Measurements from ENCODE around the gene CLEC2A.
"Not testable (repeated sequence)": the region's sequence is repeated elsewhere in the genome, so short reads cannot be mapped to it uniquely, and the experiment has no call there.

CLEC2A gene

DNA sequence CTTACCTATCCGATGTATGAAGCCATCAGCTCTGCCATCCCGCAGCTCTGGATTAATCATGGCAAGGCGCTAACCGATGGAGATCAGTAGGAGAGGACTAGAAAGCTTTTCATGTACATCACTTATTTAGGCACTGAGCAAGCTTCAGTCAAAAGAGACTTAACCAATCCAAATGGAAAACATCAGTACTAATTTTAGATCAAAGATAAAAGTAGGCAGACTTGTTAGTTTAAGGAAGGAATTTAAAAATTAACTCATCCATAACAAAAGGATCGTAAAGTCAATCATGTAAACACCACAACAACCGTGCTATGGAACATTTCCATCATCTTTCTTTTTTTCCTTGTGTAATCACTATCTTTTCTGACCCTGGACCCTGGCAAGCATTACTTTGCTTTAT is at the start of gene CLEC2A:
Gene CLEC2A, minus strand, starts transcription at position 101 of the 400 bp plus-strand sequence. Its CDS starts 41 bp downstream, at position 60.
- DNase-seq, result no peak

DNA sequence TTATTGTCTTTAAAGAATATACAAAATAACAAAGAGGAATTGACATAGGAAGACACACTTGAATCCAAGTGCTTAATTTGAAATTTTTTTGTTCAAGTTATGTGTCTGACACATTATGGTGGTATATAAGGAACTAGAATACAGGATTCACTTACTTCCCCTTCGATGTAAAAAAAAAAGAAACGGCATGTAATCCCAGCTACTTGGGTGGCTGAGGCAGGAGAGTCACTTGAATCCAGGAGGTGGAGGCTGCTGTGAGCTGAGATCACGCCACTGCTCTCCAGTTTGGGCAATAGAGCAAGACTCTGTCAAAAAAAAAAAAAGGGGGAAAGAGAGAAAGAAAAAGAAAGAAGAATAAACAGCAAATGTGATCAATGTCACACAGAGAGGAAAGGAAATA is 48.0 kb upstream of the CLEC2A start:
- no peak for DNase-seq

DNA sequence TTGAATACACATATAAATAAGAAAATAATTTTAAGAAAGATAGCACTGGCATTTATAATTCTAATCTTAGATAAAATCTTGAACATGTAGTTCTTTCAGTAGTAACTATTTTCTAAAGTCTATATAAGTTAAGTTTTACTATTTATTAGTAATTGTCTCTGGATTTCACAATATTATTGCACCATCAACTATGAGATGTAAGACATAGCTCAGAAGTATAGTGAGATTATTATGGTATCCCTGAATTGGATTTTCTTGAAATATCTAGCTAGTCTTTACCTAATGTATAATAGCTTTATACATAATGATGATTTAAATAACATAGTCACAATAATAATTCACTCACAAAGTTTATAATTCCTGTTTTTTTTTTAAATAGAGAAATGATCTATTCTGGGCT is 45.7 kb upstream of the CLEC2A start:
- no peak for DNase-seq

GRCh38 chr12:9976626-9977025 is 44.5 kb upstream of the CLEC2A start:
- DNase-seq, result not testable (repeated sequence)

DNA sequence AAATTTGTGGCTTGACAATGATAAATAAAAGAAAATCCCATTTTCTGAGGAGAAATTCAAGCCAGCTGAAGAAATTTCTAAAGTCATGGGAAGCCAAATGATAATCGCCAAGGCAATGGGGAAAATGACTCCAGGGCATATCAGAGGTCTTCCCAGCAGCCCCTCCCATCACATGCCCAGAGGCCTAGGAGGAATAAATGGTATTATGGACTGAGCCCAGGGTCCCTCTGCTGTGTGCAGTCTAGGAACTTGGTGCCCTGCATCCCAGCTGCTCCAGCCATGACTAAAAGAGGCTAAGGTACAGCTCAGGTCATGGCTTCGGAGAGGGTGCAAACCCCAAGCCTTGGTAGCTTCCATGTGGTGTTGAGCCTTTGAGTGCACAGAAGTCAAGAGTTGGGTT is 43.4 kb upstream of the CLEC2A start:
- no peak for DNase-seq

DNA sequence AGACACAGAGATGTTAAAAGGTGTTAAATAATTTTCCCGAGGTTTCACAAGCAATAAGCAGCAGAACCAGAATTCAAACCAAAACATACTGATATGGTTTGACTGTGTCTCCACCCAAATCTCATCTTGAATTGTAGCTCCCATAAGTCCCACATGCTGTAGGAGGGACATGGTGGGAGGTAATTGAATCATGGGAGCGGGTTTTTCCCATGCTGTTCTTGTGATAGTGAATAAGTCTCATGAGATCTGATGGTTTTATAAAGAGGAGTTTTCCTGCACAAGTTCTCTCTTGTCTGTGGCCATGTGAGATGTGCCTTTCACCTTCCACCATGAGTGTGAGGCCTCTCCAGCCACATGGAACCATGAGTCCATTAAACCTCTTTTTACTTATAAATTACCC is 42.6 kb upstream of the CLEC2A start:
- DNase-seq, result not testable (repeated sequence)

GRCh38 chr12:9973949-9974348 is 41.8 kb upstream of the CLEC2A start:
- DNase-seq, result no peak

DNA sequence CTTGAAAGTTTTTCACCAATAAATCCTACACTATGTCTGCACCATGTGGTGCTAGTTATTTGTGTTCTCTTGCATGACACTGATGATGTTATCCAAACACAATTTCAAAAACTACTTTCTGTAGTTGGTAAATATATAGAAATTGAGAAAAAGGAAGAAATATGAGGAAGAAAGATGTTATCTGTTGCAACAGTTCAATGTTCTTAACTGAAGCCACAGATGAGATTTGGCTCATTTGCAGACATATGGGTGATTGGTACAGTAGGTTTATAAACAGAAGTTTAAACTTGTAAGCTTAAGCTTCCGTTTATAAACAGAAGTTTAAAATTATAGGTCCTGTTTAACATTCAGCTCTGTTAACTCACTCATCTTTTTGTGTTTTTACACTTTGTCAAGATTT is 39.0 kb upstream of the CLEC2A start, which contains the start of gene CLEC12A:
Gene CLEC12A, plus strand, starts transcription at position 229 of the 400 bp plus-strand sequence. CDS start 188 bp downstream, outside the sequence.
- no peak for DNase-seq

- no peak for DNase-seq
These were observed 37.5 kb upstream of the CLEC2A start for GRCh38 chr12:9969673-9970072.

DNA sequence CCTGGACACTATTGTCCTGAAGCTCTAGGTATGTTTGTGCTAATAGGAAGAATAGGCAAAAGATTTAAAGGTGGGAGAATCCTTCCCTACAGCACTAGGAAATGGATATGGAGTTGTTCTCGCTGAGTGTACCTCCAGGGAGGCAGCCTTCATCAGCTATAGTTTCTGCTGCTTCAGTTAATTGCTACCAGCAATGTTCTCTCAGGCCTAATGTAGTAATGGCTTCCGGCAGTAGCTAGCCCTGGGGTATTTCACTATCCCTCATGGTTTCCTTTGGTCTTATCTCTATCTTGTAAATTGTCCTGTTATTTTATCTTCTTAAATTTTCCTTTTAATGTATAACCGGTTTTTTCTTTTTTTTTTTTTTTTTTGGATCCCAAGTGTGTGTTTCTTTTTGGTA is 29.7 kb upstream of the CLEC2A start:
- DNase-seq, result no peak

- no peak for DNase-seq
These were observed 28.9 kb upstream of the CLEC2A start for GRCh38 chr12:9961106-9961505.

- no peak for DNase-seq
These were observed 28.4 kb upstream of the CLEC2A start for GRCh38 chr12:9960590-9960989.

GRCh38 chr12:9957834-9958233 is 25.7 kb upstream of the CLEC2A start:
- DNase-seq, result no peak

DNA sequence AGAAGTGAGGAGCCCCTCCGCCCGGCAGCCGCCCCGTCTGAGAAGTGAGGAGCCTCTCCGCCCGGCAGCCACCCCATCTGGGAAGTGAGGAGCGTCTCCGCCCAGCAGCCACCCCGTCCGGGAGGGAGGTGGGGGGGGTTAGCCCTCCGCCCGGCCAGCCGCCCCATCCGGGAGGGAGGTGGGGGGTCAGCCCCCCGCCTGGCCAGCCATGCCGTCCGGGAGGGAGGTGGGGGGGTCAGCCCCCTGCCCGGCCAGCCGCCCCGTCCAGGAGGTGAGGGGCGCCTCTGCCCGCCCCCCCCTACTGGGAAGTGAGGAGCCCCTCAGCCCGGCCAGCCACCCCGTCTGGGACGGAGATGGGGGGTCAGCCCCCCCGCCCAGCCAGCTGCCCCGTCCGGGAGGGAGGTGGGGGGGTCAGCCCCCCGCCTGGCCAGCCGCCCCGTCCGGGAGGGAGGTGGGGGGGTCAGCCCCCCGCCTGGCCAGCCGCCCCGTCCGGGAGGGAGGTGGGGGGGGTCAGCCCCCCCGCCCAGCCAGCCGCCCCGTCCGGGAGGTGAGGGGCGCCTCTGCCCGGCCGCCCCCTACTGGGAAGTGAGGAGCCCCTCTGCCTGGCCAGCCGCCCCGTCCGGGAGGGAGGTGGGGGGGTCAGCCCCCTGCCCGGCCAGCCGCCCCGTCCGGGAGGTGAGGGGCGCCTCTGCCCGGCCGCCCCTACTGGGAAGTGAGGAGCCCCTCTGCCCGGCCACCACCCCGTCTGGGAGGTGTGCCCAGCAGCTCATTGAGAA is 21.0 kb upstream of the CLEC2A start:
- DNase-seq, result not testable (repeated sequence)

- DNase-seq, result peak; percentile 28
These were observed 19.0 kb upstream of the CLEC2A start for GRCh38 chr12:9951026-9951675.

GRCh38 chr12:9948606-9949296 is 16.6 kb upstream of the CLEC2A start:
- no peak for DNase-seq

GRCh38 chr12:9947674-9948073 is 15.5 kb upstream of the CLEC2A start:
- DNase-seq, result no peak

- DNase-seq, result no peak
These were observed 12.2 kb upstream of the CLEC2A start for GRCh38 chr12:9944391-9944790.

GRCh38 chr12:9943240-9943639 is 11.1 kb upstream of the CLEC2A start:
- DNase-seq, result peak; percentile 9

GRCh38 chr12:9941838-9942237 is 9.7 kb upstream of the CLEC2A start:
- DNase-seq, result no peak

DNA sequence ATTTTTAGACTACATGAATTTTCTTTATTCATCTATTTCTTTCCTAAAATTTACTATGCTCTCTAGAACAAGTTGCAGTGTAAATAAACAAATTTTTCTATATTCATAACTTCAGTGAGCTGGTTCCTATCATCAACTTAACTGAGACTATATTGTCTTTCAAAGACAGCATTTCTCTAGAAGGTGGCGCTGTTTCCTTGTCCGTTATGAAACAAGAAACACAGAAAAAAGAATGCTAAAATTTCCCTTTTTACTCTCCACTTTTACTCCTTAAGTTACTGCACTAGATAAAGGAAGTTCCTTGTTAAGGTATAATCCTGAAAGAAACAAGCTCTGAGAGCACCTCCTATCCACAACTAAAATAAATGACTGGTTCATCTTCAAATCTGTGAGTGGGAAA is 8.2 kb upstream of the CLEC2A start:
- no peak for DNase-seq

GRCh38 chr12:9936591-9936990 is 4.4 kb upstream of the CLEC2A start:
- no peak for DNase-seq

GRCh38 chr12:9935026-9935425 is 2.9 kb upstream of the CLEC2A start:
- DNase-seq, result no peak

- no peak for DNase-seq
These were observed 1.8 kb upstream of the CLEC2A start for GRCh38 chr12:9933958-9934357.

All from activated CD4-positive, alpha-beta T cell treated with anti-CD3 and anti-CD28 coated beads for 48 hours (primary cell).